NCI-H82 treated with DMSO at 0.1 percent for 48 hours (cell line): ENCODE results near the gene AKIP1.

Experiments
- DNase-seq: peaks from one replicate; lab custom pipeline; 2025; ENCODE audit not compliant: unreplicated experiment; lab: John Stamatoyannopoulos, UW

AKIP1 gene

GRCh38 chr11:8956860-8957259 is 45.9 kb downstream of the AKIP1 start:
- DNase-seq: no peak

GRCh38 chr11:8959546-8960166 is 48.7 kb downstream of the AKIP1 start:
- peak; percentile 22 for DNase-seq

GRCh38 chr11:8961401-8961800 is 50.4 kb downstream of the AKIP1 start:
- no peak for DNase-seq

GRCh38 chr11:8962841-8963240 is 51.9 kb downstream of the AKIP1 start:
- DNase-seq: no peak

GRCh38 chr11:8963569-8964323 is 52.8 kb downstream of the AKIP1 start:
- DNase-seq: no peak

- DNase-seq: peak; percentile 43
These were observed 53.6 kb downstream of the AKIP1 start, which contains the start of gene TMEM9B for GRCh38 chr11:8964324-8965320. TMEM9B (minus strand) TSS chr11:8964442; CDS start chr11:8964313, 129 bp downstream.

GRCh38 chr11:8967184-8967583 is 56.2 kb downstream of the AKIP1 start:
- no peak for DNase-seq
